ENCODE data around the gene NKD2.

- TF ChIP-seq EZH2 (IDR thresholded peaks at IDR 0.05; ENCODE audit: low read length) (no peak), CTCF (optimal IDR thresholded peaks at IDR 0.05 in 1 of 3, IDR thresholded peaks at IDR 0.05 in 1 of 3, conservative IDR thresholded peaks at IDR 0.05 in 1 of 3; ENCODE audit: extremely low read depth in 1 of 3, insufficient read depth in 2 of 3, low read length in 3 of 3) (no peak)
These were observed 71.4 kb downstream of the NKD2 start for GRCh38 chr5:1079961-1080360.
